Neural cell (in vitro differentiated cells): ENCODE results near the gene COA4. TPM values are rescaled to one million over a fixed set of nuclear protein-coding genes. Genes with fewer than 3 reads are reported as not detected.

Experiments
- H2AFZ ChIP-seq: fragments of 200-600, 300-800 bp; sonication (generic), shearing (Covaris generic); 2 replicates; pipeline ENCODE4 v1.6.0; 2014; ENCODE audit warnings: low read depth, mild to moderate bottlenecking, antibody characterized with exemption, low read length, moderate library complexity
- H3F3A ChIP-seq: fragments of 200-600 bp; shearing (Covaris generic); 2 replicates; pipeline ENCODE4 v1.6.1; 2016; ENCODE audit warnings: mild to moderate bottlenecking, moderate library complexity, mixed read lengths, antibody characterized with exemption, low read length; ENCODE audit not compliant: insufficient read depth, poor library complexity, severe bottlenecking
- H3K27ac ChIP-seq: fragments of 200-600, 300-800 bp; sonication (generic), shearing (Covaris generic); 2 replicates; pipeline ENCODE4 v1.5.1; 2014; ENCODE audit warnings: mild to moderate bottlenecking, low read length, moderate library complexity
- H3K27me3 ChIP-seq: fragments of 300-800, 200-600 bp; sonication (generic), shearing (Covaris generic); 2 replicates; pipeline ENCODE4 v1.6.0; 2014; ENCODE audit warnings: mild to moderate bottlenecking, low read depth, low read length, moderate library complexity; ENCODE audit not compliant: insufficient read depth
- H3K36me3 ChIP-seq: fragments of 300-800, 200-600 bp; sonication (generic), shearing (Covaris generic); 2 replicates; pipeline ENCODE4 v1.5.1; 2014; ENCODE audit warnings: mild to moderate bottlenecking, antibody characterized with exemption, low read length, moderate library complexity; ENCODE audit not compliant: insufficient read depth
- H3K4me2 ChIP-seq: fragments of 300-800, 200-600 bp; sonication (generic), shearing (Covaris generic); 2 replicates; pipeline ENCODE4 v1.6.0; 2014; ENCODE audit warnings: mild to moderate bottlenecking, low read length
- H3K4me3 ChIP-seq: fragments of 300-800, 200-600 bp; sonication (generic), shearing (Covaris generic); 2 replicates; pipeline ENCODE4 v1.5.1; 2014; ENCODE audit warnings: mild to moderate bottlenecking, low read length, moderate library complexity
- H3K79me2 ChIP-seq: fragments of 200-600 bp; shearing (Covaris generic); replicated peaks from 2 replicates; pipeline ENCODE4 v1.6.0; 2014; ENCODE audit warnings: mild to moderate bottlenecking, low read length, moderate library complexity; ENCODE audit not compliant: insufficient read depth
- H3K9ac ChIP-seq: fragments of 300-800, 200-600 bp; sonication (generic), shearing (Covaris generic); 2 replicates; pipeline ENCODE4 v1.6.1; 2016; ENCODE audit warnings: mild to moderate bottlenecking, low read length, mixed read lengths
- H3K9me2 ChIP-seq: fragments of 200-600 bp; shearing (Covaris generic); 2 replicates; pipeline ENCODE4 v1.6.1; 2016; ENCODE audit warnings: mild to moderate bottlenecking, low read length, mixed read lengths; ENCODE audit not compliant: insufficient read depth
- H3K9me3 ChIP-seq: fragments of 200-600, 300-800 bp; sonication (generic), shearing (Covaris generic); 2 replicates; pipeline ENCODE4 v1.6.1; 2016; ENCODE audit warnings: mild to moderate bottlenecking, mixed run types, low read length, moderate library complexity, mixed read lengths
- H4K20me1 ChIP-seq: fragments of 200-600 bp; shearing (Covaris generic); 2 replicates; pipeline ENCODE4 v1.6.1; 2016; ENCODE audit warnings: mild to moderate bottlenecking, mixed run types; ENCODE audit not compliant: insufficient read depth
- EP300 ChIP-seq: fragments of 450-650 bp; conservative IDR thresholded peaks from 2 replicates; pipeline ENCODE4 v1.6.1; 2014; ENCODE audit warnings: antibody characterized with exemption, mild to moderate bottlenecking, moderate library complexity; ENCODE audit not compliant: poor library complexity, severe bottlenecking
- EZH2 ChIP-seq: fragments of 200-600, 300-800 bp; shearing (Covaris generic), sonication (generic); IDR thresholded peaks from 2 replicates; pipeline ENCODE4 v1.6.1; 2014; ENCODE audit warnings: antibody characterized with exemption, low read length, borderline replicate concordance, mild to moderate bottlenecking; ENCODE audit not compliant: insufficient read depth, poor library complexity, severe bottlenecking
- MXI1 ChIP-seq: fragments of 450-650 bp; conservative IDR thresholded peaks from 2 replicates; pipeline ENCODE4 v1.6.1; 2014; ENCODE audit warnings: antibody characterized with exemption, mild to moderate bottlenecking; ENCODE audit not compliant: poor library complexity, severe bottlenecking
- POLR2AphosphoS5 ChIP-seq: IDR thresholded peaks from 2 replicates; pipeline ENCODE4 v1.6.1; 2012
- RAD21 ChIP-seq: fragments of 450-650 bp; conservative IDR thresholded peaks from 2 replicates; pipeline ENCODE4 v1.6.1; 2014; ENCODE audit warnings: antibody characterized with exemption, mild to moderate bottlenecking, moderate library complexity
- SMC3 ChIP-seq: fragments of 450-650 bp; conservative IDR thresholded peaks from 2 replicates; pipeline ENCODE4 v1.6.1; 2014; ENCODE audit warnings: antibody characterized with exemption, mild to moderate bottlenecking, moderate library complexity; ENCODE audit not compliant: poor library complexity
- TAF1 ChIP-seq: IDR thresholded peaks from 2 replicates; pipeline ENCODE4 v1.6.1; 2012; ENCODE audit warnings: low read depth
- polyA plus RNA-seq: library from polyadenylated mRNA; depleted of rRNA; stranded (reverse); fragments of >200 nt; gene quantifications from 2 replicates; pipeline ENCODE4 v1.2.3, GENCODE V29; 2014
- TF ChIP-seq, protein P1 (sequence below): fragments of 450-650 bp; IDR thresholded peaks from 2 replicates; pipeline ENCODE4 v1.5.1; 2014; ENCODE audit warnings: antibody characterized with exemption, mild to moderate bottlenecking, moderate library complexity; ENCODE audit not compliant: poor library complexity, severe bottlenecking
- TF ChIP-seq, protein P2 (sequence below): IDR thresholded peaks from 2 replicates; pipeline ENCODE4 v1.6.1; 2012; ENCODE audit warnings: borderline replicate concordance

Gene COA4
- polyA plus RNA-seq, 1 donor from 2014 or later = 108 TPM

DNA sequence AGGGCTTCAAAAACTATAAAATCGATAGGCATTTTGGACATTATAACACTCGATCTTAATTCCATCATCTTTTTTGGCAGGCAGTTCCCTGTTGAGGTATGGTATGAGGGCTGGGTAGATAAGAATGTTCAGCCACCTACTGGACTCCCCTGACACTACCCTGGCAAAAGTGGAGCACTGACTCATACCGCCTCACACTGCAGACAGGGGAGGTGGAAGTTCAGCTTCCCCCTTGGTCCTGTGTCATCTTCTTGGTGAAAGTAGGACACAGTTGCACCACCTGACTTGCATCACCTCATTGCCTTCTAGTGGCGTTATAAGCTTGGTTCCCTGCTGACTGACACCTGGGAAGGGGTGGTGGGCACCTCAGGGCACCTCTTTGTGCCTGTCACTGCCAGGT is 30.5 kb upstream of the COA4 start:
- Histone ChIP-seq H3K27ac (no peak overlapping the region), H3K79me2 (no peaks in the 10 kb centered on the region), H3K36me3 (peaks cover 10% of the 10 kb centered on the region), H3K4me2 (no peak overlapping the region), H3K9ac (no peak overlapping the region), H3K27me3 (no peaks in the 10 kb centered on the region), H4K20me1 (no peaks in the 10 kb centered on the region), H3F3A (no peaks in the 10 kb centered on the region), H3K9me2 (no peaks in the 10 kb centered on the region), H2AFZ (no peak overlapping the region), H3K4me3 (no peak overlapping the region), H3K9me3 (no peaks in the 10 kb centered on the region)
- TF ChIP-seq, protein P1, sequence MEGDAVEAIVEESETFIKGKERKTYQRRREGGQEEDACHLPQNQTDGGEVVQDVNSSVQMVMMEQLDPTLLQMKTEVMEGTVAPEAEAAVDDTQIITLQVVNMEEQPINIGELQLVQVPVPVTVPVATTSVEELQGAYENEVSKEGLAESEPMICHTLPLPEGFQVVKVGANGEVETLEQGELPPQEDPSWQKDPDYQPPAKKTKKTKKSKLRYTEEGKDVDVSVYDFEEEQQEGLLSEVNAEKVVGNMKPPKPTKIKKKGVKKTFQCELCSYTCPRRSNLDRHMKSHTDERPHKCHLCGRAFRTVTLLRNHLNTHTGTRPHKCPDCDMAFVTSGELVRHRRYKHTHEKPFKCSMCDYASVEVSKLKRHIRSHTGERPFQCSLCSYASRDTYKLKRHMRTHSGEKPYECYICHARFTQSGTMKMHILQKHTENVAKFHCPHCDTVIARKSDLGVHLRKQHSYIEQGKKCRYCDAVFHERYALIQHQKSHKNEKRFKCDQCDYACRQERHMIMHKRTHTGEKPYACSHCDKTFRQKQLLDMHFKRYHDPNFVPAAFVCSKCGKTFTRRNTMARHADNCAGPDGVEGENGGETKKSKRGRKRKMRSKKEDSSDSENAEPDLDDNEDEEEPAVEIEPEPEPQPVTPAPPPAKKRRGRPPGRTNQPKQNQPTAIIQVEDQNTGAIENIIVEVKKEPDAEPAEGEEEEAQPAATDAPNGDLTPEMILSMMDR = no peak
- TF ChIP-seq SMC3 (no peak), EP300 (no peak), TAF1 (no peak), RAD21 (no peak), EZH2 (no peak), MXI1 (no peak), POLR2AphosphoS5 (no peak)
- TF ChIP-seq, protein P2, sequence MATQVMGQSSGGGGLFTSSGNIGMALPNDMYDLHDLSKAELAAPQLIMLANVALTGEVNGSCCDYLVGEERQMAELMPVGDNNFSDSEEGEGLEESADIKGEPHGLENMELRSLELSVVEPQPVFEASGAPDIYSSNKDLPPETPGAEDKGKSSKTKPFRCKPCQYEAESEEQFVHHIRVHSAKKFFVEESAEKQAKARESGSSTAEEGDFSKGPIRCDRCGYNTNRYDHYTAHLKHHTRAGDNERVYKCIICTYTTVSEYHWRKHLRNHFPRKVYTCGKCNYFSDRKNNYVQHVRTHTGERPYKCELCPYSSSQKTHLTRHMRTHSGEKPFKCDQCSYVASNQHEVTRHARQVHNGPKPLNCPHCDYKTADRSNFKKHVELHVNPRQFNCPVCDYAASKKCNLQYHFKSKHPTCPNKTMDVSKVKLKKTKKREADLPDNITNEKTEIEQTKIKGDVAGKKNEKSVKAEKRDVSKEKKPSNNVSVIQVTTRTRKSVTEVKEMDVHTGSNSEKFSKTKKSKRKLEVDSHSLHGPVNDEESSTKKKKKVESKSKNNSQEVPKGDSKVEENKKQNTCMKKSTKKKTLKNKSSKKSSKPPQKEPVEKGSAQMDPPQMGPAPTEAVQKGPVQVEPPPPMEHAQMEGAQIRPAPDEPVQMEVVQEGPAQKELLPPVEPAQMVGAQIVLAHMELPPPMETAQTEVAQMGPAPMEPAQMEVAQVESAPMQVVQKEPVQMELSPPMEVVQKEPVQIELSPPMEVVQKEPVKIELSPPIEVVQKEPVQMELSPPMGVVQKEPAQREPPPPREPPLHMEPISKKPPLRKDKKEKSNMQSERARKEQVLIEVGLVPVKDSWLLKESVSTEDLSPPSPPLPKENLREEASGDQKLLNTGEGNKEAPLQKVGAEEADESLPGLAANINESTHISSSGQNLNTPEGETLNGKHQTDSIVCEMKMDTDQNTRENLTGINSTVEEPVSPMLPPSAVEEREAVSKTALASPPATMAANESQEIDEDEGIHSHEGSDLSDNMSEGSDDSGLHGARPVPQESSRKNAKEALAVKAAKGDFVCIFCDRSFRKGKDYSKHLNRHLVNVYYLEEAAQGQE = no peak

GRCh38 chr11:73902303-73902702 is 25.7 kb upstream of the COA4 start:
- no peak overlapping the region for H3K27ac ChIP-seq
- H3K79me2 ChIP-seq = no peaks in the 10 kb centered on the region
- no peaks in the 10 kb centered on the region for H4K20me1 ChIP-seq
- H3K4me3 ChIP-seq = no peak overlapping the region
- no peaks in the 10 kb centered on the region for H3F3A ChIP-seq
- H3K27me3 ChIP-seq = no peaks in the 10 kb centered on the region
- H3K9me2 ChIP-seq = no peaks in the 10 kb centered on the region
- no peak overlapping the region for H3K4me2 ChIP-seq
- TF ChIP-seq EP300 = no peak
- TF ChIP-seq EZH2 = no peak
- TF ChIP-seq, protein P2 = no peak
- no peak for TF ChIP-seq POLR2AphosphoS5
- TF ChIP-seq RAD21 = no peak
- TF ChIP-seq TAF1 = no peak
- no peak for TF ChIP-seq SMC3
- TF ChIP-seq, protein P1 = no peak
- no peak for TF ChIP-seq MXI1
- H2AFZ ChIP-seq = no peak overlapping the region
- H3K36me3 ChIP-seq = peaks cover 11% of the 10 kb centered on the region
- H3K9me3 ChIP-seq = no peaks in the 10 kb centered on the region
- H3K9ac ChIP-seq = no peak overlapping the region
